ENCODE data around the gene RTP2. TPM values are rescaled to one million over a fixed set of nuclear protein-coding genes. Genes with fewer than 3 reads are reported as not detected.

Gene RTP2
- total and polyA plus RNA-seq, 2 experiments from 2014 or later, result not detected

- peaks cover 68% of the 10 kb centered on the region for H3K4me1 Mint-ChIP-seq
- H3K4me2 ChIP-seq, result peak overlapping the region; percentile 92
- H3K36me3 Mint-ChIP-seq (ENCODE audit: low read depth), result no peaks in the 10 kb centered on the region; the same call in 2 of the 3 replicates
- H3K9me2 ChIP-seq (ENCODE audit: insufficient read depth), result no peaks in the 10 kb centered on the region
- peaks cover 33% of the 10 kb centered on the region for H3K27me3 ChIP-seq (ENCODE audit: insufficient read depth)
- peaks cover 41% of the 10 kb centered on the region for H3K4me1 ChIP-seq (ENCODE audit: insufficient read depth)
- 0 out of 2 replicates have a peak, but pooled peaks cover 3% of the 10 kb centered on the region for H3K79me2 ChIP-seq (replicated peaks; ENCODE audit: insufficient read depth)
- H3K36me3 ChIP-seq (ENCODE audit: insufficient read depth), result no peaks in the 10 kb centered on the region
- H4K20me1 ChIP-seq (replicated peaks; ENCODE audit: insufficient read depth), result no peaks in the 10 kb centered on the region
- H3K4me3 ChIP-seq, result peak overlapping the region; percentile 83
- peak overlapping the region; percentile 95 for H3K27ac ChIP-seq (ENCODE audit: low read depth)
- H3F3A ChIP-seq (replicated peaks; ENCODE audit: low read depth), result no peaks in the 10 kb centered on the region
- peak overlapping the region; percentile 91 for H3K4me3 Mint-ChIP-seq
- DNase-seq (ENCODE audit: low spot score) (no peak), ATAC-seq (no peak)
- H3K27me3 Mint-ChIP-seq (ENCODE audit: insufficient read depth, low read depth, poor library complexity), result peaks cover 28% of the 10 kb centered on the region
- H2AFZ ChIP-seq, result no peak overlapping the region
- H3K27ac Mint-ChIP-seq, result peak overlapping the region; percentile 100
- TF ChIP-seq CREB1 (CRISPR knock-in tag; IDR thresholded peaks at IDR 0.05; ENCODE audit: low read depth) (no peak), JUNB (IDR thresholded peaks at IDR 0.05; ENCODE audit: unreplicated experiment) (no peak), POLR2AphosphoS5 (IDR thresholded peaks at IDR 0.05; ENCODE audit: low read depth) (no peak), STAT1 (IDR thresholded peaks at IDR 0.05; ENCODE audit: unreplicated experiment) (no peak), ETS1 (IDR thresholded peaks at IDR 0.05) (no peak), CTCF (conservative IDR thresholded peaks at IDR 0.05; ENCODE audit: low read depth in 2 of 2) (no peak), NANOG (IDR thresholded peaks at IDR 0.05; ENCODE audit: borderline replicate concordance) (no peak), EZH2 (IDR thresholded peaks at IDR 0.05; ENCODE audit: low read depth, unreplicated experiment) (no peak), ZNF114 (CRISPR knock-in tag; IDR thresholded peaks at IDR 0.05) (no peak), ZNF331 (CRISPR knock-in tag; IDR thresholded peaks at IDR 0.05; ENCODE audit: low read depth) (no peak), REST (IDR thresholded peaks at IDR 0.05; ENCODE audit: unreplicated experiment) (no peak), EZH2phosphoT487 (IDR thresholded peaks at IDR 0.05; ENCODE audit: unreplicated experiment) (no peak)
- TF ChIP-seq, protein P1, sequence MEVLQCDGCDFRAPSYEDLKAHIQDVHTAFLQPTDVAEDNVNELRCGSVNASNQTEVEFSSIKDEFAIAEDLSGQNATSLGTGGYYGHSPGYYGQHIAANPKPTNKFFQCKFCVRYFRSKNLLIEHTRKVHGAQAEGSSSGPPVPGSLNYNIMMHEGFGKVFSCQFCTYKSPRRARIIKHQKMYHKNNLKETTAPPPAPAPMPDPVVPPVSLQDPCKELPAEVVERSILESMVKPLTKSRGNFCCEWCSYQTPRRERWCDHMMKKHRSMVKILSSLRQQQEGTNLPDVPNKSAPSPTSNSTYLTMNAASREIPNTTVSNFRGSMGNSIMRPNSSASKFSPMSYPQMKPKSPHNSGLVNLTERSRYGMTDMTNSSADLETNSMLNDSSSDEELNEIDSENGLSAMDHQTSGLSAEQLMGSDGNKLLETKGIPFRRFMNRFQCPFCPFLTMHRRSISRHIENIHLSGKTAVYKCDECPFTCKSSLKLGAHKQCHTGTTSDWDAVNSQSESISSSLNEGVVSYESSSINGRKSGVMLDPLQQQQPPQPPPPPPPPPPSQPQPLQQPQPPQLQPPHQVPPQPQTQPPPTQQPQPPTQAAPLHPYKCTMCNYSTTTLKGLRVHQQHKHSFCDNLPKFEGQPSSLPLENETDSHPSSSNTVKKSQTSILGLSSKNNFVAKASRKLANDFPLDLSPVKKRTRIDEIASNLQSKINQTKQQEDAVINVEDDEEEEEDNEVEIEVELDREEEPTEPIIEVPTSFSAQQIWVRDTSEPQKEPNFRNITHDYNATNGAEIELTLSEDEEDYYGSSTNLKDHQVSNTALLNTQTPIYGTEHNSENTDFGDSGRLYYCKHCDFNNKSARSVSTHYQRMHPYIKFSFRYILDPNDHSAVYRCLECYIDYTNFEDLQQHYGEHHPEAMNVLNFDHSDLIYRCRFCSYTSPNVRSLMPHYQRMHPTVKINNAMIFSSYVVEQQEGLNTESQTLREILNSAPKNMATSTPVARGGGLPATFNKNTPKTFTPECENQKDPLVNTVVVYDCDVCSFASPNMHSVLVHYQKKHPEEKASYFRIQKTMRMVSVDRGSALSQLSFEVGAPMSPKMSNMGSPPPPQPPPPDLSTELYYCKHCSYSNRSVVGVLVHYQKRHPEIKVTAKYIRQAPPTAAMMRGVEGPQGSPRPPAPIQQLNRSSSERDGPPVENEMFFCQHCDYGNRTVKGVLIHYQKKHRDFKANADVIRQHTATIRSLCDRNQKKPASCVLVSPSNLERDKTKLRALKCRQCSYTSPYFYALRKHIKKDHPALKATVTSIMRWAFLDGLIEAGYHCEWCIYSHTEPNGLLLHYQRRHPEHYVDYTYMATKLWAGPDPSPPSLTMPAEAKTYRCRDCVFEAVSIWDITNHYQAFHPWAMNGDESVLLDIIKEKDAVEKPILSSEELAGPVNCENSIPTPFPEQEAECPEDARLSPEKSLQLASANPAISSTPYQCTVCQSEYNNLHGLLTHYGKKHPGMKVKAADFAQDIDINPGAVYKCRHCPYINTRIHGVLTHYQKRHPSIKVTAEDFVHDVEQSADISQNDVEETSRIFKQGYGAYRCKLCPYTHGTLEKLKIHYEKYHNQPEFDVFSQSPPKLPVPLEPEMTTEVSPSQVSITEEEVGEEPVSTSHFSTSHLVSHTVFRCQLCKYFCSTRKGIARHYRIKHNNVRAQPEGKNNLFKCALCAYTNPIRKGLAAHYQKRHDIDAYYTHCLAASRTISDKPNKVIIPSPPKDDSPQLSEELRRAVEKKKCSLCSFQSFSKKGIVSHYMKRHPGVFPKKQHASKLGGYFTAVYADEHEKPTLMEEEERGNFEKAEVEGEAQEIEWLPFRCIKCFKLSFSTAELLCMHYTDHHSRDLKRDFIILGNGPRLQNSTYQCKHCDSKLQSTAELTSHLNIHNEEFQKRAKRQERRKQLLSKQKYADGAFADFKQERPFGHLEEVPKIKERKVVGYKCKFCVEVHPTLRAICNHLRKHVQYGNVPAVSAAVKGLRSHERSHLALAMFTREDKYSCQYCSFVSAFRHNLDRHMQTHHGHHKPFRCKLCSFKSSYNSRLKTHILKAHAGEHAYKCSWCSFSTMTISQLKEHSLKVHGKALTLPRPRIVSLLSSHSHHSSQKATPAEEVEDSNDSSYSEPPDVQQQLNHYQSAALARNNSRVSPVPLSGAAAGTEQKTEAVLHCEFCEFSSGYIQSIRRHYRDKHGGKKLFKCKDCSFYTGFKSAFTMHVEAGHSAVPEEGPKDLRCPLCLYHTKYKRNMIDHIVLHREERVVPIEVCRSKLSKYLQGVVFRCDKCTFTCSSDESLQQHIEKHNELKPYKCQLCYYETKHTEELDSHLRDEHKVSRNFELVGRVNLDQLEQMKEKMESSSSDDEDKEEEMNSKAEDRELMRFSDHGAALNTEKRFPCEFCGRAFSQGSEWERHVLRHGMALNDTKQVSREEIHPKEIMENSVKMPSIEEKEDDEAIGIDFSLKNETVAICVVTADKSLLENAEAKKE (CRISPR knock-in tag; IDR thresholded peaks at IDR 0.05), result no peak
- no peaks in the 10 kb centered on the region for H3K9me3 Mint-ChIP-seq
These were observed 43.7 kb upstream of the RTP2 start for GRCh38 chr3:187746059-187746441.

Data from GM23338 (cell line).